Measurements from ENCODE around the gene OR8D1. TPM values are rescaled to one million over a fixed set of nuclear protein-coding genes. Genes with fewer than 3 reads are reported as not detected.
"Not testable (repeated sequence)": the region's sequence is repeated elsewhere in the genome, so short reads cannot be mapped to it uniquely, and the experiment has no call there.

Gene OR8D1
- total and polyA plus RNA-seq, 9 of the 15 experiments (the other 6 are each of a cell fraction or from before 2014, with no cell fraction given): 0.08 to 0.55 TPM; not detected in 7

- WGBS (ENCODE audit: insufficient coverage, low coverage, missing lambda C conversion rate): 35% methylated on average over 7 of the region's 7 CpGs
- H3K4me3 ChIP-seq; intact Hi-C loops (cut with micrococcal nuclease); ATAC-seq; POLR2A ChIA-PET; in situ Hi-C loops (cut with MboI); H3K4me1 ChIP-seq (replicated peaks in 1 of 2; ENCODE audit: control insufficient read depth in 2 of 2, insufficient read depth in 2 of 2, low read length in 2 of 2); H3K9ac ChIP-seq (ENCODE audit: insufficient read depth in 1 of 2, low read depth in 2 of 2, low read length in 2 of 2); H3K79me2 ChIP-seq (ENCODE audit: control insufficient read depth, insufficient read depth, low read length); H3K27me3 ChIP-seq (ENCODE audit: control insufficient read depth in 2 of 2, insufficient read depth in 2 of 2, low read length in 2 of 2); H2AFZ ChIP-seq (ENCODE audit: low read depth, low read length); CTCF ChIA-PET (ENCODE audit: low intra/inter-chr PET ratio); FAIRE-seq; H3K36me3 ChIP-seq (ENCODE audit: control insufficient read depth, insufficient read depth, low read length); H3K9me3 ChIP-seq (replicated peaks; ENCODE audit: control insufficient read depth, insufficient read depth, low read depth, low read length); H4K20me1 ChIP-seq (replicated peaks; ENCODE audit: control insufficient read depth, insufficient read depth, low read length); BruUV-seq (replicated peaks); H3K9me1 ChIP-seq (ENCODE audit: control insufficient read depth, insufficient read depth, low read length): not testable (repeated sequence)
- peak; percentile 14; the same call in 1 of the 2 replicates for TF ChIP-seq MAFF (IDR thresholded peaks at IDR 0.05; ENCODE audit: low read length)
- TF ChIP-seq NFE2 (IDR thresholded peaks at IDR 0.05; ENCODE audit: low read depth): peak; percentile 76
- 0 out of 2 replicates have a peak, but pooled peaks have one; percentile 20 for TF ChIP-seq VEZF1 (CRISPR knock-in tag; IDR thresholded peaks at IDR 0.05)
- peak; percentile 41; the same call in 1 of the 2 replicates for TF ChIP-seq C11orf30 (IDR thresholded peaks at IDR 0.05; ENCODE audit: low read depth)
- peak; percentile 50 for TF ChIP-seq FOSL1 (tag; conservative IDR thresholded peaks at IDR 0.05)
- TF ChIP-seq MAFG (tag; conservative IDR thresholded peaks at IDR 0.05): peak; percentile 36; the same call in 1 of the 2 replicates
- Histone ChIP-seq H3K4me2 (ENCODE audit: insufficient read depth, low read length) (0 out of 2 replicates have a peak overlapping the region, but pooled peaks have one; percentile 10), H3K27ac (ENCODE audit: extremely low read depth, low read depth, low read length) (peak overlapping the region; percentile 37; the same call in 1 of the 3 replicates)
- DNase-seq (ENCODE audit: extremely low read depth in 1 of 4, low spot score in 3 of 4): peak in 1 of 4 experiments; percentile 28
Observed at GRCh38 chr11:124270886-124271285, 42.9 kb downstream of the OR8D1 start.

Data from K562 (cell line).